Vagina (tissue), 2 donors: Measurements from ENCODE around the gene SUSD5. TPM values are rescaled to one million over a fixed set of nuclear protein-coding genes. Genes with fewer than 3 reads are reported as not detected.
"Not testable (repeated sequence)": the region's sequence is repeated elsewhere in the genome, so short reads cannot be mapped to it uniquely, and the experiment has no call there.

Source experiments
- DNase-seq, 2 donors: peaks; one replicate each; pipeline ENCODE4 v3.0.0-alpha.2; 2017; ENCODE audit errors: extremely low spot score in 2 of 2
- H3K27ac ChIP-seq: fragments of 200-600 bp; sonication (generic); one replicate; pipeline ENCODE4 v1.5.1; 2019
- H3K27me3 ChIP-seq: fragments of 200-600 bp; sonication (generic); one replicate; pipeline ENCODE4 v1.5.1; 2019
- H3K36me3 ChIP-seq, 2 donors: fragments of 200-600 bp; sonication (generic); one replicate each; pipeline ENCODE4 v1.5.1; 2017 to 2019
- H3K4me1 ChIP-seq: fragments of 200-600 bp; sonication (generic); one replicate; pipeline ENCODE4 v1.5.1; 2019
- H3K4me3 ChIP-seq, 2 donors: fragments of 200-600 bp; sonication (generic); 1 replicate in 1 of 2; 2 replicates in 1 of 2; pipeline ENCODE4 v1.5.1; 2016 to 2019
- H3K9me3 ChIP-seq: fragments of 200-600 bp; sonication (generic); one replicate; pipeline ENCODE4 v1.5.1; 2019
- POLR2A ChIP-seq, 2 donors: fragments of 450-650 bp; IDR thresholded peaks; one replicate each; pipeline ENCODE4 v1.6.1; 2017; ENCODE audit warnings: antibody characterized with exemption in 2 of 2, mild to moderate bottlenecking in 2 of 2, moderate library complexity in 2 of 2
- POLR2AphosphoS5 ChIP-seq, 2 donors: sonication (generic); formaldehyde crosslinking; IDR thresholded peaks; one replicate each; pipeline ENCODE4 v1.9.0; 2017; ENCODE audit warnings: antibody characterized with exemption in 2 of 2, mild to moderate bottlenecking in 2 of 2, low read depth in 1 of 2; ENCODE audit not compliant: insufficient read depth in 1 of 2
- intact Hi-C: fragments of 100-400 bp; cut with DNase I; formaldehyde crosslinking; loops from one replicate; pipeline ENCODE4 v1.15.1; 2023
- total RNA-seq: library from RNA; depleted of rRNA; stranded (reverse); fragments of >200 nt; gene quantifications from one replicate; pipeline ENCODE4 v1.2.3, GENCODE V29; 2016
- TF ChIP-seq, protein P1 (sequence below), 3 experiments: fragments of 450-650 bp in 2 of 3; fragments of 200-600 bp in 1 of 3; sonication (generic) in 1 of 3; IDR thresholded peaks; one replicate each; pipeline ENCODE4 v1.5.1; 2017 to 2019; ENCODE audit warnings: antibody characterized with exemption in 3 of 3, mild to moderate bottlenecking in 2 of 3, moderate library complexity in 2 of 3

The SUSD5 gene
- total RNA-seq, 1 donor from 2014 or later = 0.98 TPM

DNA sequence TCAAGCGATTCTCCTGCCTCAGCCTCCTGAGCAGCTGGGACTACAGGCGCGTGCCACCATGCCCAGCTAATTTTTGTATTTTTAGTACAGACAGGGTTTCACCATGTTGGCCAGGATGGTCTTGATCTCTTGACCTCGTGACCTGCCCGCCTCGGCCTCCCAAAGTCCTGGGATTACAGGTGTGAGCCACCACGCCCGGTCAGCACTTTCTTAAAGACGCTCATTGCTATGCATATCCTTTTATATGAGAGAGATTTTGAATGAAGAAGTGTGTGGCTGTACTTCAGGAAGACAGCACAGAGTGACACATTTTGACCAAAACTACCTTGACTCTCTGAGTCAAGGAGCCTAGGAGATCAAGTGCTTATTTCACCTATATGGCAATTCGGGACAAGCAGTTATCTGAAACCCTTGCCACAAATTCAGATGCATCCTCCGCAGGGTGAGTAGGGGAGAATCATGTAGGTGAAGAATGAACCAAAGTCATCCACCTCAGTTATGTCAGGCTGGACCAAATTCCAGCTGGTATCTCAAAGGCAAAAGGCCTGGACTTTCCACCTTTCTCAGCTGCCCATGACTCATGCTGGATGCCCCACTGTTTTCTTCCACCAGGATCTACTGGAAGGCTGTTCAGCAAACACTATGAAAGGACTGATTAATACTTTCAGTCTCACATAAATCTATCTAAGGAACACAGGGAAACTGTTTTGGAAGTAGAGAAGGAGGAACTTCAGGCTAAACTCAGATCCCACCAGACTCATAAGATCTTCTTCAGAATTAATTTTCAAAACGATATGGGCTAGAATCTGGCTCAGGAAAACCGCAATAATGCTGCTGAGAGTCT is 31.9 kb downstream of the SUSD5 start:
- Histone ChIP-seq H3K27ac (no peak overlapping the region), H3K36me3 (no peaks in the 10 kb centered on the region), H3K4me1 (no peaks in the 10 kb centered on the region), H3K9me3 (no peaks in the 10 kb centered on the region), H3K27me3 (no peaks in the 10 kb centered on the region), H3K4me3 (no peak overlapping the region)
- DNase-seq = no peak
- TF ChIP-seq, protein P1, sequence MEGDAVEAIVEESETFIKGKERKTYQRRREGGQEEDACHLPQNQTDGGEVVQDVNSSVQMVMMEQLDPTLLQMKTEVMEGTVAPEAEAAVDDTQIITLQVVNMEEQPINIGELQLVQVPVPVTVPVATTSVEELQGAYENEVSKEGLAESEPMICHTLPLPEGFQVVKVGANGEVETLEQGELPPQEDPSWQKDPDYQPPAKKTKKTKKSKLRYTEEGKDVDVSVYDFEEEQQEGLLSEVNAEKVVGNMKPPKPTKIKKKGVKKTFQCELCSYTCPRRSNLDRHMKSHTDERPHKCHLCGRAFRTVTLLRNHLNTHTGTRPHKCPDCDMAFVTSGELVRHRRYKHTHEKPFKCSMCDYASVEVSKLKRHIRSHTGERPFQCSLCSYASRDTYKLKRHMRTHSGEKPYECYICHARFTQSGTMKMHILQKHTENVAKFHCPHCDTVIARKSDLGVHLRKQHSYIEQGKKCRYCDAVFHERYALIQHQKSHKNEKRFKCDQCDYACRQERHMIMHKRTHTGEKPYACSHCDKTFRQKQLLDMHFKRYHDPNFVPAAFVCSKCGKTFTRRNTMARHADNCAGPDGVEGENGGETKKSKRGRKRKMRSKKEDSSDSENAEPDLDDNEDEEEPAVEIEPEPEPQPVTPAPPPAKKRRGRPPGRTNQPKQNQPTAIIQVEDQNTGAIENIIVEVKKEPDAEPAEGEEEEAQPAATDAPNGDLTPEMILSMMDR (IDR thresholded peaks at IDR 0.05) = no peak
- intact Hi-C loops = no loop called here

DNA sequence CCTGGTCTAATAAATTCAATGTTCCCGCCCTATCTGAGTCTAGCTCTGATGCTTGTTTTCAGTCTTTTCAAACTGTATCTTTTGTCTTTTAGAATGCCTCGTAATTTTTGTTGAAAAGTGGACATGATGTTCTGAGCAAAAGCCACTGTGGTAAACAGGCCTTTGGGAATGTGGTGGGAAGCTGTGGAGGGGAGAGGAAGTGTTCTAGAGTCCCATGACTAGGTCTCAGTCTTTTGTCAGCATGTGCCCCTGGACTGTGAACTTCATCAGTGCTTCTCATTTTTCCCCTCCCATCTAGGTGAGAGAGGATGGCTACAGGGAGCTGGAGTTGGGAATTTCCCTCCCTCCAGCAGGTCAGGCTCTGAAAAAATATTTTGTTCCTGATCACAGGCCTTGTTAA is 33.7 kb downstream of the SUSD5 start:
- no peak for DNase-seq
- Histone ChIP-seq H3K4me3 (no peak overlapping the region), H3K4me1 (no peaks in the 10 kb centered on the region), H3K36me3 (no peaks in the 10 kb centered on the region), H3K27ac (no peak overlapping the region), H3K27me3 (no peaks in the 10 kb centered on the region), H3K9me3 (no peaks in the 10 kb centered on the region)
- intact Hi-C loops = no loop called here
- TF ChIP-seq, protein P1 (IDR thresholded peaks at IDR 0.05) = no peak
- TF ChIP-seq POLR2AphosphoS5 (IDR thresholded peaks at IDR 0.05; ENCODE audit: insufficient read depth in 1 of 2, low read depth in 1 of 2) = no peak
- TF ChIP-seq POLR2A (IDR thresholded peaks at IDR 0.05) = no peak

DNA sequence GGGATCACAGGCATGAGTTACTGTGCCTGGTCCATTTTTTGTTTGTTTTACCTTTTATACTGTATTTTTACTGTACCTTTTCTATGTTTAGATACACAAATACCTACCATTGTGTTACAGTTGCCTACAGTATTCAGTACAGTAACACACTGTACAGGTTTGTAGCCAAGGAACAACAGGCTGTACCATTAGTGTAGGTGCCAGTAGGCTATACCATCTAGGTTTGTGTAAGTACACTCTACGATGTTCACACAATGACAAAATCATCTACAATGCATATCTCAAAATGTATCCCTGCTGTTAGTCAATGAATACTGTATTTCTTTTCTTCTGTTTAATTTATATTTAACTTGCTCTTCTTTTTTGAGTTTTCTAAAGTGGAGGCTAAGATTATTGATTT is 37.0 kb downstream of the SUSD5 start:
- H3K27me3 ChIP-seq, DNase-seq, H3K4me3 ChIP-seq, intact Hi-C loops, H3K4me1 ChIP-seq, H3K9me3 ChIP-seq, H3K36me3 ChIP-seq, H3K27ac ChIP-seq: not testable (repeated sequence)

DNA sequence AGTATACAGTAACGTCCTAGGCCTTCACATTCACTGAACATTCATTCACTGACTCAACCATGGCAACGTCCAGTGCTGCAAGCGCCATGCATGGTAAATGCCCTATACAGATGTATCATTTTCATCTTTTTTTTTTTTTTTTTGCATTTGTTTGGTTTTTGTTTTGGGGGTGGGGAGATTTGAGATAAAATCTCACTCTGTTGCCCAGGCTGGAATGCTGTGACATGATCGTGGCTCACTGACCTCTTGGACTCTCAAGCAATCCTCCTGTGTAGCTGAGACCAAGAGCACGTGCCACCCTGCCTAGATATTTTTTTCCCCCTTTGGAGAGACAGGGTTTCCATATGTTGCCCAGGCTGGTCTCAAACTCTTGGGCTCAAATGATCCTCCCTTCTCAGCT is 37.4 kb downstream of the SUSD5 start:
- Histone ChIP-seq H3K27ac (no peak overlapping the region), H3K27me3 (no peaks in the 10 kb centered on the region), H3K4me1 (no peaks in the 10 kb centered on the region), H3K36me3 (no peaks in the 10 kb centered on the region), H3K9me3 (no peaks in the 10 kb centered on the region), H3K4me3 (no peak overlapping the region)
- DNase-seq = no peak
- TF ChIP-seq POLR2A (IDR thresholded peaks at IDR 0.05) = no peak
- TF ChIP-seq POLR2AphosphoS5 (IDR thresholded peaks at IDR 0.05; ENCODE audit: insufficient read depth in 1 of 2, low read depth in 1 of 2) = no peak
- TF ChIP-seq, protein P1 (IDR thresholded peaks at IDR 0.05) = no peak
- intact Hi-C loops = no loop called here

DNA sequence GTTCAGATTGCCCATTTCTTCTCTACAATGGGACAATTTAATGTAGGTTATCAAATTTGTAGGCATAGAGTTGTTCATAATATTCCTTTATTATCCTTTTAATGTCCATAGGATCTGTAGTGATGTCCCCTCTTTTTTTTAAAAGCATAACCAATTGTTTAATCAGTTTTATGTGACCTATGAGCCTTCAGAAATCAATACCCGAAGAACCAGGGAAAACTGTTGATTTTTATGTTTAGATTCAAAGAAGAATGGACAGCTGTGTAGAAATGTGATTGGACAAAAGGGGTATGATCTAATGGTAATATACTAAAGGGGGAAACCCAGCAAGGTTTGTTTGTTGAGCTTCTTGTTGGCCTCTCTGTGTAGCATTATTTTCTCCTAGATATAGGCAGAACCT is 39.5 kb downstream of the SUSD5 start:
- H3K27ac ChIP-seq = no peak overlapping the region
- TF ChIP-seq POLR2A (IDR thresholded peaks at IDR 0.05) (no peak), POLR2AphosphoS5 (IDR thresholded peaks at IDR 0.05; ENCODE audit: insufficient read depth in 1 of 2, low read depth in 1 of 2) (no peak)
- TF ChIP-seq, protein P1 (IDR thresholded peaks at IDR 0.05) = no peak

More for the DNA sequence above, 39.5 kb downstream of the SUSD5 start:
- H3K9me3 ChIP-seq = no peaks in the 10 kb centered on the region
- no peaks in the 10 kb centered on the region for H3K36me3 ChIP-seq
- H3K27me3 ChIP-seq = no peaks in the 10 kb centered on the region
- no peaks in the 10 kb centered on the region for H3K4me1 ChIP-seq
- intact Hi-C loops = no loop called here
- no peak overlapping the region for H3K4me3 ChIP-seq
- DNase-seq = no peak
